Measurements from ENCODE around the gene MYMK. TPM values are rescaled to one million over a fixed set of nuclear protein-coding genes. Genes with fewer than 3 reads are reported as not detected.

MYMK gene
- total and polyA plus RNA-seq, 2 of the 13 experiments (the other 11 are each of a cell fraction or from before 2014, with no cell fraction given), result not detected

- Histone ChIP-seq H3K27me3 (ENCODE audit: control insufficient read depth in 1 of 2, insufficient read depth in 2 of 2, low read length in 2 of 2) (peaks cover 5 to 72% of the 10 kb centered on the region in 2 experiments; a peak in 3 of 5 replicates), H4K20me1 (ENCODE audit: insufficient read depth, low read length) (no peaks in the 10 kb centered on the region), H3K79me2 (ENCODE audit: insufficient read depth, low read length) (no peaks in the 10 kb centered on the region), H3K9ac (ENCODE audit: insufficient read depth, low read depth, low read length) (no peak overlapping the region), H3K9me3 (ENCODE audit: low read length) (no peaks in the 10 kb centered on the region), H2AFZ (ENCODE audit: low read length) (no peak overlapping the region), H3K4me2 (ENCODE audit: low read depth, low read length) (no peak overlapping the region), H3K4me1 (ENCODE audit: insufficient read depth, low read length) (peaks cover 26% of the 10 kb centered on the region), H3K4me3 (replicated peaks in 1 of 3; ENCODE audit: insufficient read depth in 1 of 3, low read depth in 2 of 3, low read length in 3 of 3) (no peak overlapping the region), H3K36me3 (replicated peaks in 1 of 2; ENCODE audit: control insufficient read depth in 1 of 2, insufficient read depth in 2 of 2, low read length in 2 of 2) (no peaks in the 10 kb centered on the region), H3K27ac (ENCODE audit: extremely low read length, insufficient read depth, low read length) (no peak overlapping the region)
- 38% methylated on average over 3 of the region's 10 CpGs for WGBS (ENCODE audit: low lambda C conversion rate)
- BruUV-seq (replicated peaks), result no TSS peak
- DNase-seq (ENCODE audit: low spot score) (no peak), FAIRE-seq (no peak), ATAC-seq (no peak)
- intact Hi-C loops (cut with micrococcal nuclease; ENCODE audit: unreplicated experiment) (no loop called here), in situ Hi-C loops (cut with HindIII; ENCODE audit: extremely low pct_ligation_motif_present, low pct_unique_long_range_greater_than_20kb) (no loop called here)
- ChIA-PET POLR2A (no interaction called here), CTCF (ENCODE audit: low intra/inter-chr PET ratio, low total read pairs) (no interaction called here)
- TF ChIP-seq ZFP36L1 (CRISPR knock-in tag; IDR thresholded peaks at IDR 0.05) (no peak), HCFC1 (IDR thresholded peaks at IDR 0.05; ENCODE audit: low read depth, low read length) (no peak), GLI4 (CRISPR knock-in tag; IDR thresholded peaks at IDR 0.05; ENCODE audit: borderline replicate concordance) (no peak), ZNF609 (CRISPR knock-in tag; IDR thresholded peaks at IDR 0.05; ENCODE audit: borderline replicate concordance) (no peak), SMAD3 (CRISPR knock-in tag; IDR thresholded peaks at IDR 0.05) (no peak)
Observed at GRCh38 chr9:133515240-133515610, 9.5 kb downstream of the MYMK start.
